ENCODE results near the gene ABCF2.
A peak's percentile ranks its signal among the peaks of the same experiment; 100 is the strongest.

ABCF2 gene

DNA sequence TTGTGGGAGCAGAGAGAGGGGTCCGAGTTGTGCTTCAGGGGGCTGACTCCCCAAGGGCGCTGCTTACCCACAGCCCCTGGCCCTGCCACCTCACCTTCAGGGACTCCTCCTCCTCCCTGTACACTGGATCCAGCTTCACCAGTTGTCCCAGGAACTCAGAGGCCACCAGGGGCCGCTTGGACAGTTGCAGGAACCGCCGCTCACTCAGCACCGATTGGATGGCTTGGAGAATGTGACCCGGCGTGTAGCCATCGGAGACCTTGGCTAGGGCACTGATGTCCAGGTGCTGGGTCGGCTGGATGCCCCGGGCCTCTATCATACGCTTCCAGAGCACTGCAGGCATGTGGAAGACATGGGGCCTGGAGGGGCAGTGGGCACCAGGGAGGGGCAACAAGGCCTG is 35.5 kb downstream of the ABCF2 start:
- DNase-seq: no peak

- no peak for DNase-seq
These were observed 38.0 kb downstream of the ABCF2 start for GRCh38 chr7:151189038-151189437.

GRCh38 chr7:151188252-151188542 is 38.8 kb downstream of the ABCF2 start:
- no peak for DNase-seq

- DNase-seq: no peak
These were observed 39.4 kb downstream of the ABCF2 start for GRCh38 chr7:151187409-151188251.

DNA sequence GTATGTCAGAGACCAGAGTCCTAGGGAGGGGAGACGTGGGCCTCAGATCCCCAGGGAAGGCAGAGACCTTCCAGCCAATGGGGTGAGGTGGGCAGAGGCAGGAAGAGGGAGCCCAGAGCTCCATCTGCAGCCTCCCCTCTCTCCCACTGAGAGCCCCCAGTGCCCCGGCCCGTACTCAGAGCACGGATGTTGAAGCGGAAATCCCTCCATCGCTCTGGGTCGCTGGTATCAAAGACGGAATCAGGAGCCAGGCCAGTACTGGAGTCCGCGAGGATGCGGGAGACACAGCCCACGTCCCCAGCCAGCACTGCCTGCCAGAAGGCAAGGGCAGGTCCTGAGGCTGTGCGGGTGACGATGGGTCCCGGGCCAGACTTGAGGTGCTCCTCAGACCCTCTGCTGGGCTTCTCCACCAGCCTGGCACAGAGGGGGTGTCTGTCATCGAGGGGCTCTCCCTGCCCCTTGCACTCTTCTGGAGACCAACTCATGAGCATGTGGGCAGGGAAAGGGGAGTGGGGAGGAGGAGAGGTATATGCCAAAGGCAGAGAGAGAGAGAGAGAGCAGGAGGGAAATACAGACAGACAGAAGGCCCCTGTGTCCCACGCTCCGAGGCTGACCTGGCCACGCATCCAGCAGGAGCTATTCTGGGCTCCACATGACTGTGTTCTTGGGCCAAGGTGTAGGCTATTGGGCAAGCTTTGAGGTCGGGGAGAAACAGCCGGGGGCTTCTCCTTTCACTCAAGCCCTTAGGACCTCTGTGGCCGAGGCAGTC is 40.2 kb downstream of the ABCF2 start, which contains the start of gene ASB10:
Gene ASB10 (minus strand): TSS at position 611 of the 769 bp plus-strand sequence. CDS start 120 bp downstream, at position 491.
- DNase-seq: no peak

GRCh38 chr7:151185762-151186639 is 41.0 kb downstream of the ABCF2 start:
- no peak for DNase-seq

GRCh38 chr7:151181011-151181431 is 46.0 kb downstream of the ABCF2 start:
- DNase-seq: no peak

GRCh38 chr7:151179946-151180345 is 47.1 kb downstream of the ABCF2 start:
- DNase-seq: no peak

GRCh38 chr7:151179287-151179860 is 47.6 kb downstream of the ABCF2 start:
- DNase-seq: no peak

- DNase-seq: no peak
These were observed 48.2 kb downstream of the ABCF2 start for GRCh38 chr7:151178831-151179230.

DNA sequence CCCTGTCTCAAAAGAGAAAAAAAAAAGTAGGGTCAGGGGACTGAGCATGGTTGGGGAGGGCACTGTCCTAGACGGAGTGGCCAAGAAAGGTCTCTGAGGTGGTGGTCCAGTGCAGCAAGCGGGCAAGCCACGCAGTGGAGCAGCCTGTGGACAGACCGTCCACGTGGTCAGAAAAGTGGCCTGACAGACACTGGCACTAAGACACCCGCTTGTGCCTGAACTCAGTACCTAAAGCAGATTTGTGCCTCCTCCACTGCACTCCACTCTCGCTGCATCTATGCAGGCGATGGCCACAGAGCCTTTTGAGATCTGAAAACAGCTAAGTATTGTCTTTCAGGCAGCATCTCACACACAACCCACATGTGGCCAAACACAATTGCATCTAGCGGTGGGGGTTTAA is 48.8 kb downstream of the ABCF2 start:
- DNase-seq: no peak

DNA sequence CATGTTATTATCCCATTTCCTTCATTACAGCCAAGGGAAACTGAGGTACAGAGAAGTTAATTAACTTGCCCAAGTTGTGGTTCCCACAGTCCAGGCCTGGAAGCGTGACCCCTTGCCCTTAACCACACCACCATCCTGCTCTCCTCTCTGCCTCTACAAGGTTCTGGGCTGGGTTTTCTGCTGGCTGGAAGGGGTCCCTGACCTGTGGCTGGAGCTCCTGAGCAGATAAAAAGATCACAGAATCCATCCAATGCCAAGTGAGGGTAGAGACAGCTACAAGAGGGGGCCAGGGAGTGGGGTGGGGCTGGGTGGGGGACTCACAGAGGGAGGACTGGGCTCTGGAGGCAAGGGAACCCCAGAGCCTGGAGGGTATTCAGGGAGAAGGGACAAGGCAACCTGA is 49.7 kb downstream of the ABCF2 start:
- no peak for DNase-seq

DNA sequence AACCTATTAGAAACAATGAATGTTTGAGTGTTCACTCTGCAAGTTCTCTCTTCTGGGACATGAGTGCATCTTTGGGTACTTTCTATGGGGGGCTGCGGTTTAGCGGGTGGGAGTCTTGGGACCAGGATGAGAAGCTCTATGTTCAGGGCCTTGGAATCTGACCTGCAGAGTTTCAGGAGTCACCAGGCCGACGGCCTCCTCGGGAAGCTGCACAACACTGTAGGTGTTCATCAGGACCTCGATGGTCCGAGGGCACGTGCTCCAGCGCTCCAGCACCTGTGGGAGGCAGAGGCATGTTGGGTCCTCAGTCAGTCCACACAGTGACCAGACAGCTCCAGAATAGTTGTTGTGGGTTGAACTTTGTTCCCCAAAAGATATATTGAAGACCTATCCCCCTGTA is 50.6 kb downstream of the ABCF2 start:
- no peak for DNase-seq

DNA sequence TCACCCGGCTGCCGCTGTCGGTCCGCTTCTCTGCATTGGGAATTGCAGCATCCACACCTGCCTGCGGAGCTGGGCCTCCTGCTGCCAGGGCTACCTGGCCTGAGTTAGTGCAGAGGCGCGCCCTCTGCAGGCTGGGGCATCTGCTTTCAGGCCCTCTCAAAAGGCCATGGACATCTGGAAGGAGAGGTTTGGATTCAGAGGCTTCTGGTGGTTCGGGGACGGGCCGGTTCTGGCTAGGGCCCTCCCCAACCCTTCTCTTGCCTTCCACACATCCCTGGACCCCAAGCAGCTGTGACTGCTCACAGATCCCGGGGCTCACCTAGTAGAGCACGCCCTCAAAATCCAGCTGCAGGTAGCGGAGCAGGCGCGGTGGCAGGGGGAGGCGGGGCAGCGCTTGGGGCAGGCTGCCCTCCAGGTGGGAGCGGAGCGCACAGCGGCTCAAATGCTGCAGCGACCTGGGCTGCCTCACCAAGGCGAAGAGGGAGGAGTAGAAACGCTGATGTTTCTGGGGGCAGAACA is 51.2 kb downstream of the ABCF2 start:
- DNase-seq: no peak

- no peak for DNase-seq
These were observed 51.8 kb downstream of the ABCF2 start for GRCh38 chr7:151175047-151175792.

DNA sequence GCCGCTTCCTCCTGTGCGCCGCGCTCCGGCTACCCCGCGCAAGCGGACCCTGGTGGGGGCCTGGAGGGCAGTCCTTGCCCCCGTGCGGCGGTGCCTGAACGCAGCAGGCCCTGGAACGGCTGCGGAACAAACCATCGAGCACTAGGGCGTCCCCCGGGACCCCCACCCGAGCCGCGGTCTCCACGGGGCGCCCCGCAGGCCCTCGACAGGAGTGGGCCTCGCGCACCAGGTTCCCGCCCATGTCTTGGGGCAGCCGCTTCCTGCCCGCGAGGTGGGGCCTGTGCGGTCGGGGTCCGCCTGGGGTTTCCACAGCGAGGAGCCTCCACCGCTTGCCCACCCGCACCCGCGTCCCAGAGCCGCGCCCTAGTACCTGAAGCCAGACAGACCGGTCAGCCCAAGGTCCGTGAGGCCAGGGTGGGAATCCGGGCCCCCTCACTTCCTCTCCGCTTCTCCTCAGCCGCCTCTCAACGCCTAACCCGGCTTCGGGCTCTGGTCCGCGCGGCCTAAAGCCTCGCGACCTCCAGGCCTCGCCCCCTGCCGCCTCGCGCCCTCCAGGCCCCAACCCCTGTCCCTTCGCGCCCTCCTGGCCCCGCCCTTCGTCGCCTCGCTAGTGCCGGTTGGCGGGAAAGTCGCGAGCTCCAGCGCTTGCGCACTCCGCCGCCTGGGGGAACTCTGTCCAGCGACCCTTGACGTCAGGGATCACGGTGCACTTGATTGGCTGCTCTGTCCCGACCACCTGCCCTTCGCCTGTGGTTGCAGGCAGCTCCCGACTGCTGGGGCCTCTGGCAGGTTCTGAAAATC is 52.6 kb downstream of the ABCF2 start:
- no peak for DNase-seq

- no peak for DNase-seq
These were observed 53.4 kb downstream of the ABCF2 start for GRCh38 chr7:151173386-151174245.

DNA sequence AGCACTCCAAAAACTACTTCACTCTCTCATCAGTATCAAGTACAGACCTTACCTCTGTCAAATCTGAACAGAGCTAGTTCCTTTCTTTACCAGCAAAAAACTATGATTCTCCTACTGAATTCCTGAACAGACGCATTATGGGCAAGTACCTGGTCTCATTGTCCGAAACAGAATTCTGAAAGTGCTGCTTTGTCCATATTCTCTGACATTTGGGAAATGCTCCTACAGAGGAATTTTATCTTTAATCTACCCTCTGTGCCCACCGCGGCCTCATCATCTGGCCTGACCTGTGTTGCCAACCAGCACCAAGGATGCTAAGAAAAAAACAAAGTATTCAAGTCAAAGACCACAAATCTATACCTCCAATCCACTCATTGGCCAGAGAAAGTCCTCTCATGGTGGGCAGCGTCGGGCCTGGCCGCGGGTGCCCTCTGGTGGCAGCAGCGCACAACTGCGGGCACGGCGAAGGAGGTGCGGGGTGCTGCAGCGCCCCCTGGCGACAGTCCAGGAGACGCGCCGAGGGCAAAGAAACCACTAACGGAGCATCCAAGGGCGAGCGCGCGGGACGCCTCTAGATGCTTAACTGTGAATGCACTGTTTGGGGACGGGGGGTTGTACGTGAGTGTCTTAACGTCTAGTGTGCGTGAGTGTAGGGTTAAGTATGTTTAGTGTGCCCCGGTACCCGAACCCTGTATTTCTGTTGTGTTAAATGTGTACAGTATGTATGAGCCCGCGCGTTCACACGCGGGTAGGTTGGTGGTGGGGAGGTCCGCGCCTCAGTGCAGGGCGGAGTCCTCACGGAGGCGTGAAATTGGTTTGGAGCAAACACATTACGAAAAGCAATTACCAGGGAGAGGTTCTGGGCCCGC is 54.5 kb downstream of the ABCF2 start:
- DNase-seq: peak; percentile 27

DNA sequence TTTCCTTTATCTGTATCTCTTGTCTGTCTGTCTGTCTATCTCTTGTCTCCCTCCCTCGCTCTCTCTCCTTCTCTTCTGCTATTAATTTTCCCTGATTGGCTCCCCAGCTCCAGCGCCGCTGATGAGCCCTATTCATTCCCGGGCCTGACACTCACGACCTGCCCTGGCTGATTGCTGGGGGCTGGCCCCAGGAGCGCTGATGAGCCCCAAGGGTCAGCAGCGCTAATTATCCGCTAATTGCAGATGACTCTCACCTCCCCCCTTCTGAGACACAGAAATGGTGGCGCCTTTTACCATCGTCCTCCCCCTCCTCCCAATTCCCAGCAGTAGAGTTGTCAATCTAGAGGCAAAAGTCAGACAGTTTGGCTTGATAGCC is 58.2 kb downstream of the ABCF2 start:
- DNase-seq: no peak
